ENCODE data around the gene ALG2.

- no peak for TF ChIP-seq BHLHE40 (IDR thresholded peaks at IDR 0.05; ENCODE audit: borderline replicate concordance)
- TF ChIP-seq HDGF (IDR thresholded peaks at IDR 0.05; ENCODE audit: borderline replicate concordance) = no peak
- no peak for TF ChIP-seq FOXM1 (IDR thresholded peaks at IDR 0.05; ENCODE audit: borderline replicate concordance)
Observed at GRCh38 chr9:99249619-99250018, 27.9 kb upstream of the ALG2 start.
